HEK293 (cell line): ENCODE data around the gene TNS3.
"Not testable (repeated sequence)": the region's sequence is repeated elsewhere in the genome, so short reads cannot be mapped to it uniquely, and the experiment has no call there.

Source experiments
- CTCF ChIA-PET: fragments of 350-600 bp; formaldehyde crosslinking; extraction: SDS; loops from one replicate; lab custom pipeline; 2021; ENCODE audit warnings: antibody characterized with exemption; lab: Yijun Ruan, JAX
- POLR2A ChIA-PET: fragments of 300-600 bp; formaldehyde crosslinking; extraction: SDS; loops from one replicate; lab custom pipeline; 2020; ENCODE audit warnings: antibody characterized with exemption, inconsistent platforms; lab: Yijun Ruan, JAX
- H3K27ac ChIP-seq: fragments of 200-500 bp; sonication (Bioruptor generic); 2 replicates; pipeline ENCODE4 v1.5.1; 2014; ENCODE audit warnings: low read depth, low read length, control low read depth, inconsistent platforms; ENCODE audit errors: extremely low read depth
- H3K36me3 ChIP-seq, 2 experiments: fragments of 200-500 bp in 1 of 2; sonication (Bioruptor generic) in 1 of 2; 1 replicate in 1 of 2; 2 replicates in 1 of 2; pipeline ENCODE4 v1.5.1; 2014 to 2017; ENCODE audit warnings: inconsistent platforms in 2 of 2, low read length in 2 of 2; ENCODE audit not compliant: control insufficient read depth in 2 of 2, insufficient read depth in 1 of 2
- H3K4me1 ChIP-seq: fragments of 200-500 bp; sonication (Bioruptor generic); 2 replicates; pipeline ENCODE4 v1.5.1; 2014; ENCODE audit warnings: mild to moderate bottlenecking, low read length, inconsistent platforms; ENCODE audit not compliant: control insufficient read depth, insufficient read depth
- H3K4me3 ChIP-seq: 2 replicates; pipeline ENCODE4 v1.5.1; 2011; ENCODE audit warnings: low read depth, mild to moderate bottlenecking, control low read depth, low read length, moderate library complexity
- H3K9me3 ChIP-seq: fragments of 200-500 bp; sonication (Bioruptor generic); 2 replicates; pipeline ENCODE4 v1.5.1; 2014; ENCODE audit warnings: low read depth, low read length, inconsistent platforms; ENCODE audit not compliant: control insufficient read depth, insufficient read depth
- ELK4 ChIP-seq: IDR thresholded peaks from 2 replicates; pipeline ENCODE4 v1.6.1; 2011; ENCODE audit warnings: mild to moderate bottlenecking, low read depth, low read length, borderline replicate concordance
- FEZF1 ChIP-seq: fragments of 450-650 bp; formaldehyde crosslinking; IDR thresholded peaks from 2 replicates; pipeline ENCODE4 v1.5.1; 2016; ENCODE audit warnings: missing biosample characterization, missing genetic modification characterization
- GLI4 ChIP-seq: fragments of 450-650 bp; formaldehyde crosslinking; IDR thresholded peaks from 2 replicates; pipeline ENCODE4 v1.5.1; 2016; ENCODE audit warnings: missing biosample characterization, missing genetic modification characterization
- KLF9 ChIP-seq: fragments of 450-650 bp; formaldehyde crosslinking; IDR thresholded peaks from 2 replicates; pipeline ENCODE4 v1.5.1; 2016; ENCODE audit warnings: missing biosample characterization, missing genetic modification characterization, low read depth
- ZBTB17 ChIP-seq: fragments of 450-650 bp; formaldehyde crosslinking; IDR thresholded peaks from 2 replicates; pipeline ENCODE4 v1.5.1; 2016; ENCODE audit warnings: missing biosample characterization, missing genetic modification characterization
- ZBTB20 ChIP-seq: fragments of 450-650 bp; formaldehyde crosslinking; IDR thresholded peaks from 2 replicates; pipeline ENCODE4 v1.5.1; 2016; ENCODE audit warnings: missing biosample characterization, missing genetic modification characterization
- ZIC2 ChIP-seq: fragments of 450-650 bp; formaldehyde crosslinking; IDR thresholded peaks from 2 replicates; pipeline ENCODE4 v1.5.1; 2016; ENCODE audit warnings: missing biosample characterization, missing genetic modification characterization
- ZNF138 ChIP-seq: fragments of 450-650 bp; formaldehyde crosslinking; IDR thresholded peaks from 2 replicates; pipeline ENCODE4 v1.5.1; 2016; ENCODE audit warnings: missing biosample characterization, missing genetic modification characterization, borderline replicate concordance
- ZNF24 ChIP-seq: fragments of 450-650 bp; formaldehyde crosslinking; IDR thresholded peaks from 2 replicates; pipeline ENCODE4 v1.5.1; 2016; ENCODE audit warnings: missing biosample characterization, missing genetic modification characterization
- ZNF362 ChIP-seq: fragments of 450-650 bp; formaldehyde crosslinking; IDR thresholded peaks from 2 replicates; pipeline ENCODE4 v1.5.1; 2016; ENCODE audit warnings: missing biosample characterization, missing genetic modification characterization
- ZNF416 ChIP-seq: fragments of 450-650 bp; formaldehyde crosslinking; IDR thresholded peaks from 2 replicates; pipeline ENCODE4 v1.5.1; 2016; ENCODE audit warnings: missing biosample characterization, missing genetic modification characterization
- ZNF529 ChIP-seq: fragments of 450-650 bp; formaldehyde crosslinking; IDR thresholded peaks from 2 replicates; pipeline ENCODE4 v1.5.1; 2017; ENCODE audit warnings: missing genetic modification characterization, missing biosample characterization; ENCODE audit not compliant: insufficient replicate concordance
- ZNF558 ChIP-seq: fragments of 450-650 bp; formaldehyde crosslinking; IDR thresholded peaks from 2 replicates; pipeline ENCODE4 v1.5.1; 2016; ENCODE audit warnings: missing biosample characterization, missing genetic modification characterization
- ZNF670 ChIP-seq: fragments of 450-650 bp; formaldehyde crosslinking; IDR thresholded peaks from 2 replicates; pipeline ENCODE4 v1.5.1; 2016; ENCODE audit warnings: missing biosample characterization, missing genetic modification characterization, low read depth
- TF ChIP-seq, protein P1 (sequence below): fragments of 450-650 bp; formaldehyde crosslinking; IDR thresholded peaks from 2 replicates; pipeline ENCODE4 v1.5.1; 2016; ENCODE audit warnings: missing biosample characterization, missing genetic modification characterization
- TF ChIP-seq, protein P2 (sequence below): fragments of 450-650 bp; formaldehyde crosslinking; IDR thresholded peaks from 2 replicates; pipeline ENCODE4 v1.5.1; 2016; ENCODE audit warnings: missing biosample characterization, missing genetic modification characterization, low read depth
- TF ChIP-seq, protein P3 (sequence below): fragments of 450-650 bp; formaldehyde crosslinking; IDR thresholded peaks from 2 replicates; pipeline ENCODE4 v1.5.1; 2016; ENCODE audit warnings: missing biosample characterization, missing genetic modification characterization

The TNS3 gene

DNA sequence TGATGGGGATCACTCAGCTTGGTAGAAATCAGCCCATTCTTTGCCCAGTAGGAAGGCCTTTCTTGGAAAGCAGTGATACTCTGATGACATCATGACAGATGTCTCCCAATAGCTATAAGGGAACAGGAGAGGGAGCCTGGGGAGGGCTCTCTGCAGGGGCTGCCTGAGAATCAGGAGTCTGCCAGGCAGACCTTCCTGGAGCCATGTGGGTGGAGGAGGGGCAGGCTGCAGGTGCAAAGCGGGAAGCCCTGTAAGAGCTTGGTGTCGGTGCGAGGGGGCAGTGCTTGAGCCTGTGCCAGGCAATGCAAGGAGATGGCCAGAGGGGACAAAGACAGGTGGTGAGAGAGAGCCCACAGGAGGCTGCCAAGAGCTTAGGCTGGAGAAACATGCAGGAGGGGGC is 5.0 kb upstream of the TNS3 start:
- TF ChIP-seq ZNF529 (no peak), ZIC2 (tag by site-specific recombination) (peak; percentile 50), ZNF416 (tag by site-specific recombination) (no peak), ZNF24 (tag by site-specific recombination) (no peak), ZBTB20 (tag by site-specific recombination) (no peak), GLI4 (tag by site-specific recombination) (no peak), FEZF1 (tag by site-specific recombination) (no peak), ELK4 (no peak), ZBTB17 (tag by site-specific recombination) (no peak)
- TF ChIP-seq, protein P1, sequence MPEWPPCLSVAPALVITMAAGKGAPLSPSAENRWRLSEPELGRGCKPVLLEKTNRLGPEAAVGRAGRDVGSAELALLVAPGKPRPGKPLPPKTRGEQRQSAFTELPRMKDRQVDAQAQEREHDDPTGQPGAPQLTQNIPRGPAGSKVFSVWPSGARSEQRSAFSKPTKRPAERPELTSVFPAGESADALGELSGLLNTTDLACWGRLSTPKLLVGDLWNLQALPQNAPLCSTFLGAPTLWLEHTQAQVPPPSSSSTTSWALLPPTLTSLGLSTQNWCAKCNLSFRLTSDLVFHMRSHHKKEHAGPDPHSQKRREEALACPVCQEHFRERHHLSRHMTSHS (tag by site-specific recombination) = no peak
- TF ChIP-seq, protein P2, sequence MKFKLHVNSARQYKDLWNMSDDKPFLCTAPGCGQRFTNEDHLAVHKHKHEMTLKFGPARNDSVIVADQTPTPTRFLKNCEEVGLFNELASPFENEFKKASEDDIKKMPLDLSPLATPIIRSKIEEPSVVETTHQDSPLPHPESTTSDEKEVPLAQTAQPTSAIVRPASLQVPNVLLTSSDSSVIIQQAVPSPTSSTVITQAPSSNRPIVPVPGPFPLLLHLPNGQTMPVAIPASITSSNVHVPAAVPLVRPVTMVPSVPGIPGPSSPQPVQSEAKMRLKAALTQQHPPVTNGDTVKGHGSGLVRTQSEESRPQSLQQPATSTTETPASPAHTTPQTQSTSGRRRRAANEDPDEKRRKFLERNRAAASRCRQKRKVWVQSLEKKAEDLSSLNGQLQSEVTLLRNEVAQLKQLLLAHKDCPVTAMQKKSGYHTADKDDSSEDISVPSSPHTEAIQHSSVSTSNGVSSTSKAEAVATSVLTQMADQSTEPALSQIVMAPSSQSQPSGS = 0 out of 2 replicates have a peak, but pooled peaks have one; percentile 13
- H3K4me1 ChIP-seq = no peaks in the 10 kb centered on the region; the same call in 1 of the 2 replicates
- no peak overlapping the region for H3K4me3 ChIP-seq
- no peak overlapping the region for H3K27ac ChIP-seq
- no peaks in the 10 kb centered on the region for H3K36me3 ChIP-seq
- POLR2A ChIA-PET = no interaction called here
- CTCF ChIA-PET = interaction anchor here (0.6 kb wide), 1 partner anchor 827 kb away, joined by 4 read pairs; no protein-coding TSS in a partner anchor
- no peaks in the 10 kb centered on the region for H3K9me3 ChIP-seq

GRCh38 chr7:47586161-47586670 is 4.3 kb upstream of the TNS3 start:
- H3K4me3 ChIP-seq, POLR2A ChIA-PET, CTCF ChIA-PET, H3K4me1 ChIP-seq, H3K27ac ChIP-seq, H3K36me3 ChIP-seq, H3K9me3 ChIP-seq: not testable (repeated sequence)

GRCh38 chr7:47584536-47584895 is 2.6 kb upstream of the TNS3 start:
- H3K27ac ChIP-seq = no peak overlapping the region
- CTCF ChIA-PET = interaction anchor here (0.6 kb wide), 2 partner anchors 150 to 452 kb away, joined by 3 to 5 read pairs; no protein-coding TSS in a partner anchor
- no peaks in the 10 kb centered on the region for H3K36me3 ChIP-seq
- TF ChIP-seq ZNF670 (tag by site-specific recombination) (no peak), ZNF558 (tag by site-specific recombination) (no peak), ZNF138 (tag by site-specific recombination) (no peak), ZNF362 (no peak), KLF9 (tag by site-specific recombination) (no peak)
- TF ChIP-seq, protein P3, sequence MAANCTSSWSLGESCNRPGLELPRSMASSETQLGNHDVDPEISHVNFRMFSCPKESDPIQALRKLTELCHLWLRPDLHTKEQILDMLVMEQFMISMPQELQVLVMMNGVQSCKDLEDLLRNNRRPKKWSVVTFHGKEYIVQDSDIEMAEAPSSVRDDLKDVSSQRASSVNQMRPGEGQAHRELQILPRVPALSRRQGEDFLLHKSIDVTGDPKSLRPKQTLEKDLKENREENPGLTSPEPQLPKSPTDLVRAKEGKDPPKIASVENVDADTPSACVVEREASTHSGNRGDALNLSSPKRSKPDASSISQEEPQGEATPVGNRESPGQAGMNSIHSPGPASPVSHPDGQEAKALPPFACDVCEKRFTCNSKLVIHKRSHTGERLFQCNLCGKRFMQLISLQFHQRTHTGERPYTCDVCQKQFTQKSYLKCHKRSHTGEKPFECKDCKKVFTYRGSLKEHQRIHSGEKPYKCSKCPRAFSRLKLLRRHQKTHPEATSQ (tag by site-specific recombination) = no peak
- TF ChIP-seq, all 188 proteins: peak for 0
- H3K4me1 ChIP-seq = no peaks in the 10 kb centered on the region; the same call in 1 of the 2 replicates
- no peaks in the 10 kb centered on the region for H3K9me3 ChIP-seq
- no peak overlapping the region for H3K4me3 ChIP-seq
- POLR2A ChIA-PET = no interaction called here
